PC-3 (cell line): ENCODE measurements around the gene ADCY9. TPM values are rescaled to one million over a fixed set of nuclear protein-coding genes. Genes with fewer than 3 reads are reported as not detected.

ENCODE experiments used
- ATAC-seq: fragments of 200-7000 bp; cut with Tn5 transposase; 2 replicates; pipeline ENCODE4 v1.9.1; 2020; ENCODE audit warnings: mild to moderate bottlenecking, moderate library complexity
- BruUV-seq: library from RNA; stranded (reverse); fragments of 400-500 nt; replicated peaks from 2 replicates; lab custom pipeline; 2021; lab: Mats Ljungman, UMichigan
- CTCF ChIA-PET: fragments of 300-600 bp; sonication (Branson Sonifier 250); formaldehyde crosslinking; loops from one replicate; lab custom pipeline; 2022; ENCODE audit warnings: antibody characterized with exemption; lab: Charles Lee
- POLR2A ChIA-PET: fragments of 300-600 bp; sonication (Branson Sonifier 250); formaldehyde crosslinking; loops from one replicate; lab custom pipeline; 2022; ENCODE audit warnings: antibody characterized with exemption; ENCODE audit not compliant: unreplicated experiment; lab: Charles Lee
- DNase-seq: peaks from one replicate; pipeline ENCODE4 v3.0.0-alpha.2; 2015
- H2AFZ ChIP-seq: fragments of 300-600 bp; sonication (generic); 2 replicates; pipeline ENCODE4 v1.6.0; 2016; ENCODE audit warnings: antibody characterized with exemption, low read length
- H3F3A ChIP-seq: fragments of 300-600 bp; sonication (generic); one replicate; pipeline ENCODE4 v1.6.0; 2017; ENCODE audit warnings: antibody characterized with exemption, low read length, control low read depth, mild to moderate bottlenecking; ENCODE audit not compliant: unreplicated experiment
- H3K27ac ChIP-seq: fragments of 300-600 bp; sonication (generic); 2 replicates; pipeline ENCODE4 v1.5.1; 2016; ENCODE audit warnings: mild to moderate bottlenecking, low read length
- H3K27me3 ChIP-seq: fragments of 300-600 bp; sonication (generic); 2 replicates; pipeline ENCODE4 v1.6.1; 2016; ENCODE audit warnings: low read length, mixed read lengths
- H3K36me3 ChIP-seq: fragments of 300-600 bp; sonication (generic); 2 replicates; pipeline ENCODE4 v1.6.1; 2016; ENCODE audit warnings: low read depth, mixed run types, low read length, mixed read lengths
- H3K4me1 ChIP-seq: fragments of 300-600 bp; sonication (generic); 2 replicates; pipeline ENCODE4 v1.5.1; 2016; ENCODE audit warnings: low read length; ENCODE audit not compliant: insufficient read depth
- H3K4me2 ChIP-seq: fragments of 300-600 bp; sonication (generic); 2 replicates; pipeline ENCODE4 v1.6.0; 2016; ENCODE audit warnings: low read length
- H3K4me3 ChIP-seq: fragments of 300-600 bp; sonication (generic); 2 replicates; pipeline ENCODE4 v1.5.1; 2016; ENCODE audit warnings: mild to moderate bottlenecking, low read length, mixed read lengths
- H3K79me2 ChIP-seq: fragments of 300-600 bp; sonication (generic); 2 replicates; pipeline ENCODE4 v1.6.1; 2017; ENCODE audit warnings: low read length, mixed read lengths
- H3K9ac ChIP-seq: fragments of 300-600 bp; sonication (generic); 2 replicates; pipeline ENCODE4 v1.6.0; 2016; ENCODE audit warnings: mild to moderate bottlenecking, low read length
- H3K9me2 ChIP-seq: fragments of 300-600 bp; sonication (generic); replicated peaks from 2 replicates; pipeline ENCODE4 v1.6.1; 2016; ENCODE audit warnings: mixed run types, low read length, mixed read lengths
- H3K9me3 ChIP-seq: fragments of 300-600 bp; sonication (generic); 2 replicates; pipeline ENCODE4 v1.6.1; 2016; ENCODE audit warnings: low read length, mixed read lengths
- H4K20me1 ChIP-seq: fragments of 300-600 bp; sonication (generic); 2 replicates; pipeline ENCODE4 v1.6.1; 2016; ENCODE audit warnings: low read length, mixed read lengths
- CTCF ChIP-seq: fragments of 300-600 bp; sonication (generic); conservative IDR thresholded peaks from 2 replicates; pipeline ENCODE4 v1.5.1; 2017; ENCODE audit warnings: antibody characterized with exemption, low read depth, mild to moderate bottlenecking, low read length
- EZH2 ChIP-seq: fragments of 300-600 bp; sonication (generic); IDR thresholded peaks from one replicate; pipeline ENCODE4 v1.6.1; 2017; ENCODE audit warnings: antibody characterized with exemption, mild to moderate bottlenecking, low read length; ENCODE audit not compliant: unreplicated experiment
- EZH2phosphoT487 ChIP-seq: fragments of 300-600 bp; sonication (generic); IDR thresholded peaks from 2 replicates; pipeline ENCODE4 v1.6.1; 2018; ENCODE audit warnings: mild to moderate bottlenecking, antibody characterized with exemption, low read length, borderline replicate concordance
- intact Hi-C: fragments of 100-400 bp; cut with micrococcal nuclease; formaldehyde crosslinking; loops from 2 replicates; pipeline ENCODE4 v1.9.0; 2023
- total RNA-seq: library from RNA; depleted of rRNA; stranded (reverse); fragments of >200 nt; gene quantifications from 2 replicates; pipeline ENCODE4 v1.2.3, GENCODE V29; 2014

Gene ADCY9
- total RNA-seq, 1 experiment from 2014 or later = 6.2 TPM

- no peaks in the 10 kb centered on the region for H3K36me3 ChIP-seq
- no peak overlapping the region for H3K4me2 ChIP-seq
- no peaks in the 10 kb centered on the region for H3K4me1 ChIP-seq
- H3K79me2 ChIP-seq = no peaks in the 10 kb centered on the region
- ChIA-PET CTCF (no interaction called here), POLR2A (no interaction called here)
- DNase-seq = no peak
- no peak for ATAC-seq
- H3K27me3 ChIP-seq = no peaks in the 10 kb centered on the region
- no peaks in the 10 kb centered on the region for H3K9me2 ChIP-seq
- no peaks in the 10 kb centered on the region for H4K20me1 ChIP-seq
- H3K9ac ChIP-seq = no peak overlapping the region
- BruUV-seq = no TSS peak
- TF ChIP-seq CTCF = no peak
- no peak for TF ChIP-seq EZH2
- TF ChIP-seq EZH2phosphoT487 = no peak
- H3F3A ChIP-seq = no peaks in the 10 kb centered on the region
- H2AFZ ChIP-seq = no peak overlapping the region
- no peak overlapping the region for H3K4me3 ChIP-seq
- H3K27ac ChIP-seq = no peak overlapping the region
- intact Hi-C loops = no loop called here
- no peaks in the 10 kb centered on the region for H3K9me3 ChIP-seq
Observed at GRCh38 chr16:3999479-4000325, 116.5 kb downstream of the ADCY9 start.

- intact Hi-C loops = no loop called here
- H3K9me2 ChIP-seq = no peaks in the 10 kb centered on the region
- CTCF ChIA-PET = no interaction called here
- H3K4me2 ChIP-seq = no peak overlapping the region
- H3K27me3 ChIP-seq = no peaks in the 10 kb centered on the region
- DNase-seq = no peak
- H3K9me3 ChIP-seq = no peaks in the 10 kb centered on the region
- H3K9ac ChIP-seq = no peak overlapping the region
- H4K20me1 ChIP-seq = no peaks in the 10 kb centered on the region
- ATAC-seq = no peak
- no TSS peak for BruUV-seq
- H3F3A ChIP-seq = no peaks in the 10 kb centered on the region
- POLR2A ChIA-PET = no interaction called here
- no peak overlapping the region for H2AFZ ChIP-seq
- H3K27ac ChIP-seq = no peak overlapping the region
- no peaks in the 10 kb centered on the region for H3K4me1 ChIP-seq
- TF ChIP-seq CTCF (no peak), EZH2 (no peak), EZH2phosphoT487 (no peak)
- H3K36me3 ChIP-seq = no peaks in the 10 kb centered on the region
- H3K4me3 ChIP-seq = no peak overlapping the region
- H3K79me2 ChIP-seq = no peaks in the 10 kb centered on the region
Observed at GRCh38 chr16:3998793-3999478, 117.3 kb downstream of the ADCY9 start.
